ENCODE results near the gene SLC16A13.

Gene SLC16A13

GRCh38 chr17:7010523-7010922, 25.3 kb upstream of the SLC16A13 start:
- CTCF ChIA-PET, result interaction anchor here (2.4 to 14.9 kb wide), 5 partner anchors 7 to 101 kb away, joined by 9 to 301 read pairs (median 22); no protein-coding TSS in a partner anchor
- POLR2A ChIA-PET, result no interaction called here
- no peak for DNase-seq (ENCODE audit: low read depth, low spot score)
- no peak for TF ChIP-seq CTCF (IDR thresholded peaks at IDR 0.05; ENCODE audit: insufficient read depth, low read length, missing control alignments)
- H3K4me3 ChIP-seq (ENCODE audit: low read depth, low read length), result no peak overlapping the region; the same call in 1 of the 2 replicates

GRCh38 chr17:7011415-7011814, 24.4 kb upstream of the SLC16A13 start:
- ChIA-PET POLR2A (no interaction called here), CTCF (interaction anchor here (1.1 to 14.9 kb wide), 7 partner anchors 8 to 168 kb away, joined by 3 to 301 read pairs (median 9); no protein-coding TSS in a partner anchor)
- DNase-seq (ENCODE audit: low read depth, low spot score), result no peak
- TF ChIP-seq CTCF (IDR thresholded peaks at IDR 0.05; ENCODE audit: insufficient read depth, low read length, missing control alignments), result no peak
- H3K4me3 ChIP-seq (ENCODE audit: low read depth, low read length), result peak overlapping the region; percentile 97

GRCh38 chr17:7011942-7012254, 23.9 kb upstream of the SLC16A13 start:
- ChIA-PET CTCF (interaction anchor here (1.1 to 14.9 kb wide), 6 partner anchors 9 to 169 kb away, joined by 3 to 301 read pairs (median 14); no protein-coding TSS in a partner anchor), POLR2A (no interaction called here)
- DNase-seq (ENCODE audit: low read depth, low spot score), result no peak
- peak overlapping the region; percentile 97 for H3K4me3 ChIP-seq (ENCODE audit: low read depth, low read length)
- TF ChIP-seq CTCF (IDR thresholded peaks at IDR 0.05; ENCODE audit: insufficient read depth, low read length, missing control alignments), result no peak

- peak; percentile 84 for TF ChIP-seq CTCF (IDR thresholded peaks at IDR 0.05; ENCODE audit: insufficient read depth, low read length, missing control alignments)
- ChIA-PET CTCF (interaction anchor here (1.0 to 2.1 kb wide), 5 partner anchors 9 to 351 kb away, joined by 3 to 22 read pairs (median 7); partner anchors contain the start of gene BCL6B), POLR2A (interaction anchor here (1.3 kb wide), 1 partner anchor 87 kb away, joined by 4 read pairs; no protein-coding TSS in a partner anchor)
Observed at GRCh38 chr17:7014261-7014994, 21.4 kb upstream of the SLC16A13 start.

GRCh38 chr17:7014995-7015958, 20.5 kb upstream of the SLC16A13 start:
- peak overlapping the region; percentile 97 for H3K4me3 ChIP-seq (ENCODE audit: low read depth, low read length)
- ChIA-PET POLR2A (interaction anchor here (1.3 kb wide), 2 partner anchors 11 to 88 kb away, joined by 4 read pairs; no protein-coding TSS in a partner anchor), CTCF (interaction anchor here (1.0 to 2.1 kb wide), 6 partner anchors 8 to 352 kb away, joined by 3 to 22 read pairs (median 8); partner anchors contain the start of gene BCL6B)
- DNase-seq (ENCODE audit: low read depth, low spot score), result no peak
- no peak for TF ChIP-seq CTCF (IDR thresholded peaks at IDR 0.05; ENCODE audit: insufficient read depth, low read length, missing control alignments)

More at GRCh38 chr17:7014261-7014994, 21.4 kb upstream of the SLC16A13 start:
- DNase-seq (ENCODE audit: low read depth, low spot score), result peak; percentile 73
- peak overlapping the region; percentile 97 for H3K4me3 ChIP-seq (ENCODE audit: low read depth, low read length)

All from AG04449 (cell line).